Measurements from ENCODE around the gene SRP14. TPM values are rescaled to one million over a fixed set of nuclear protein-coding genes. Genes with fewer than 3 reads are reported as not detected.
"Not testable (repeated sequence)": the region's sequence is repeated elsewhere in the genome, so short reads cannot be mapped to it uniquely, and the experiment has no call there.

SRP14 gene
- total RNA-seq, 1 experiment from 2014 or later: 229 TPM

DNA sequence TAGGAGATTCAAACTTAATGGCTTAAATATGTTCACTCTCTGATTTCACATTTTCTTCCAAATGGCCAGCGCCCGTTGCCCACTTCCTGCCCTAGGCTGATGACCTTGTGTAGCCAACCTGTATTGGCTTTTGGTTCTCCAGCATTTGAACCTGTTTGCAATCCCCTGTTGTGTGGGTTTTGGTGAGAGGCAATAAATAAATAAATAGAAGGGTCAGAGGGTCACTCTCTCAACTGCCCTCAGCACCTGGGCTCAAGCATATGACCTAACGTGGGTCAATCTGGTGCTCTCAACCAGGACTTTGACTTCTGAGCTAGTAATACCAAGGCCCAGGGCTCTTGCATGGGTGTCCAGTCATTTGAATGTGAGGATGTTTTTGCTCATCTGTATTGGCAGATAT, 1.8 kb upstream of the SRP14 start:
- in situ Hi-C loops (cut with HindIII; ENCODE audit: low pct_unique_long_range_greater_than_20kb, low sequenced_read_pairs): loop anchor here (25.0 kb wide), 1 partner anchor 172 kb away; no protein-coding TSS in a partner anchor
- DNase-seq (ENCODE audit: low read depth): no peak

DNA sequence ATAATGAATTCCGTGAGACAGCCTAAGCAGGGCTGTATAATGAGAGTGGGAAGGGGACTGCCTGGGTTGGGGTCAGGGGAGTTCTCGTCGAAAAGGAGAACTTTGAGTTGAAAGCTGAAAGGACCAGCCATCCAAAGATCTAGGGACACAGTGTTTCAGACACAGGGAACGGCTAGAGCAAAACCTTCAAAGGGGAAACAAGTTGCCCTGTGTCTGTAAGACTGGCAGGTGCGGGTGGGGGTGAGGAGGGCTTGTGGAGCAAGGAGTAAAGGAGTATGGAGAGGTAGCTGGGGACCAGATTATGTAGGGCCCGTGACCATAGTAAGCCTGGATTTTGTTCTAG, 1.3 kb upstream of the SRP14 start:
- DNase-seq (ENCODE audit: low read depth): no peak
- in situ Hi-C loops (cut with HindIII; ENCODE audit: low pct_unique_long_range_greater_than_20kb, low sequenced_read_pairs): loop anchor here (25.0 kb wide), 1 partner anchor 172 kb away; no protein-coding TSS in a partner anchor

DNA sequence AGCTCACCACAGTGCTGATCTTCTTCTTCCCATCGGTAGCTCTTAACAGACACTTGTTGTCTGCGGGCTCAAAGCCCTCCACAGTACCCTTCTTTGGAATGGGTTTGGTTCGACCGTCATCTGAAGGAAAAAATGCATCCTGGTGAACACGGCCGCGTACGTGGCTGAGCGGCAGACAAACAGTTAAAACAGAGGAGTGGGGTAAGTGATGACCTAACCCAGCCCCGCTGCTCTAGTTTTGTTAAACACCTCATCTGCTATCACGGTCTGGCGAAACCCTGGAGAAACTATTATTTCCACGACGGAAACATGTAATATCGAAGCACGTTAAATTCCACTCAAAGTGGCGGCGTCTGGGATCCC, 725 bp downstream of the SRP14 start:
- no peak for DNase-seq (ENCODE audit: low read depth)
- in situ Hi-C loops (cut with HindIII; ENCODE audit: low pct_unique_long_range_greater_than_20kb, low sequenced_read_pairs): loop anchor here (25.0 kb wide), 1 partner anchor 174 kb away; no protein-coding TSS in a partner anchor

DNA sequence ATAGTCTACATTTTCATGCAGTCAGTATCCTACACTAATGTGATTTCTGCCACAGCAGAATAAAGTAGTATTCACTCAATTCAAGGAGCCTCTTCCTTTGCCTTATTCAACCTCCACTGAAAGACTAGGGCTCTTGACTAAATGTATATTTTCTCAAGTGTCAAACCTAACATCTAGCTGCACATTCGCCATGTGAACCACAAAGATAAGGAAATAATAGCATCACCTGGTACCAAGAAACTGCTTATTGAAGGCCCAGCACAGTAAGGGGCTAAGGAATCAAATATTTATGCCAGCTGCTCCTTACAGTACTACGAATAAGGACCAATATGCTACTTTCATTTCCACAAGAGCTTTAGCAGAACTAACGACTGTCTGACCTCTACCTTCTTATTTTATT, 1.3 kb downstream of the SRP14 start:
- in situ Hi-C loops (cut with HindIII; ENCODE audit: low pct_unique_long_range_greater_than_20kb, low sequenced_read_pairs): loop anchor here (25.0 kb wide), 1 partner anchor 175 kb away; no protein-coding TSS in a partner anchor
- no peak for DNase-seq (ENCODE audit: low read depth)

DNA sequence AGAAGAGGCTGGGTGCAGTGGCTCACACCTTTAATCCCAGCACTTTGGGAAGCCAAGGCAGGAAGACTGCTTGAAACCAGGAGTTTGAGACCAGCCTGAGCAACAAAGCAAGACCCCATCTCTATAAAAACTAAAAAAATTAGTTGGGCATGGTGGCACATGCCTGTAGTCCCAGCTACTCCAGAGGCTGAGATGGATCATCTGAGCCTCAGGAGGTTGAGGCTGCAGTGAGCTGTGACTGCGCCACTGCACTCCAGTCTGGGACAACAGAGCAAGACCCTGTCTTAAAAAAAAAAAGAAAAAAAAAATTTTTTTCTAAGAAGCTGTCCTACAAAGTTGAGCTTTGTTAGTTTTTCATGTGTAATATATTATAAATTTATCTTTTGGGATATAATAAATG, 3.8 kb downstream of the SRP14 start:
- not testable (repeated sequence) for DNase-seq (ENCODE audit: low read depth)
- in situ Hi-C loops (cut with HindIII; ENCODE audit: low pct_unique_long_range_greater_than_20kb, low sequenced_read_pairs): loop anchor here (25.0 kb wide), 1 partner anchor 177 kb away; no protein-coding TSS in a partner anchor

DNA sequence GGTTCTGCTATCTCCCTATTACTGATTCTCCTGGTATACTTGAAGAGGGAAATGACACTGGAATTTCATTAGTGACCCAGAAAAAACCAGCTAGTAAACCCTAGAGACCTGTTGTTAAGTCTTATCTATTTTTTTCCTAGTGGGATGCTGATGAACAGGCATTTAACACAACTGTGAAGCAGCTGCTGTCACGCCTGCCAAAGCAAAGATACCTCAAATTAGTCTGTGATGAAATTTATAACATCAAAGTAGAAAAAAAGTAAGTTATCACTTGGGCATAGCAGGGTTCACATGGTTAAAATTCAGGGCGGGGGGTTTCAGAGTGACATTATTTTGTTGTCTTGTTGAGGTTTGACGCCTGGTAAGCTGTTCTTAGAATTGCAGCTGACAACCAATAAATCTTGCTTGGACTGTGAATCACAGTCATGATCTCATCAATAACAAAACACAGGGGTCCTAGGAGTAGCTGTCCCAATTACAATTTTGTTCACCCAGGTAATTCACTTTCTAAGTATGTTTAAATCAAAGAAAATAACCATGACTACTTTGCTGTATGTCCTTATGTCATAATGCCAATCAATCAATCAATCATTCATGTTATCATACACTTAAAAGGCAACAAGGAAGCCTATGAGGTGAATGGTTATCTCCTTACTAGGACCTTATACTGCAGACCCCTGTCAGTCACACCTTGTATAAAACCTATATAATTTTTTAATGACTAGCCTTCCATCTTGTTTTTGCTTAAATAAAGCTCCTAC, 4.6 kb downstream of the SRP14 start:
- in situ Hi-C loops (cut with HindIII; ENCODE audit: low pct_unique_long_range_greater_than_20kb, low sequenced_read_pairs): loop anchor here (25.0 kb wide), 1 partner anchor 178 kb away; no protein-coding TSS in a partner anchor

DNA sequence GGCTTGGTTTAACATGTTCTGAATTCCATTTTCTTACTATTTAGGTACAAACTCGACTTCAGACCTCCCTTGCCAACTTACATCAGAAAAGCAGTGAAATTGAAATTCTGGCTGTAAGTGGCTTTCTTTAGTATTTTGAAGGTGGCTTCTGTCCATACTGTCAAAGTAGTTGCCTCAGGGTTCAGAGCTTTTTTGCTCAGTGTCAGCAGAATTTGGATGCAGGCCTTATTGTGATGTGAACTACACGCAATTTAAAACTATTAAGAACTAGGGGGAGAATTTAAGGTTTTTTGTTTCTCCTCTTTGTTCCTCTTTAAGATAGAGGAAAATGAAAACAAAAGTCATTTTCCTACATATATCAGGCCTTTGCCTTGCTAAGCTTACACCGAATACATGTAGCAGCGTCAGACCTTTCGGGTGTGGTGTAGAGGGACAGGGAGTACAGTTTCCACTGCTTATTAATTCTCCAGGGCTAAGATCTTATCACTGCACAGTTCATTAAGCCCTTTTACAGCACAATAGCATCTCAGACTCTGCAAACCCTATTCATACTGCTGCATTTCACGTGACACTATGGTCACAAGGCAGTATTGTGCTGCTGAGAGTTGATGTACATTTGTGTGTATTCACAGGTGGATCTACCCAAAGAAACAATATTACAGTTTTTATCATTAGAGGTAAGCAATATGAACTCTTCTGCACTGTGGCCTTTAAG, 6.7 kb downstream of the SRP14 start:
- in situ Hi-C loops (cut with HindIII; ENCODE audit: low pct_unique_long_range_greater_than_20kb, low sequenced_read_pairs): loop anchor here (25.0 kb wide), 1 partner anchor 180 kb away; no protein-coding TSS in a partner anchor
- no peak for DNase-seq (ENCODE audit: low read depth)

More for the DNA sequence above, 4.6 kb downstream of the SRP14 start:
- DNase-seq (ENCODE audit: low read depth): no peak

DNA sequence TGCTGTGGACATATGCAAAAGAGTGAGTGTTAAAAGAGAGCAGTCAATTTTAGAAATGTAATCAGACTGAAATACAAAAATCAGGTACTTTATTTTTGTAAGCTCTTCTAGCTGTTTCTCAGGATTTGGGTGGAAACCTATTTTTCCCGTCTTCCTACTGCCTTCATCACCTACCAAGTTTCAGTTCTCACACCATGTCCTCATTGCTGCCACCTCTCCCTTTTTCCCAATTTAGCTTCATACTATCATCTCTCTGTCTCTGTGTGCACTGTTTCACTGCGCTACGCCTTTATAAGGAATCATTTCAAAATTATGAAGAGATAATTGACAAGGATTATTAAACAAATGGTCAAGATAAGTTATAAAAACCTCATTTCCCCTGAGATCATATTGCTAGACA, 7.7 kb downstream of the SRP14 start:
- in situ Hi-C loops (cut with HindIII; ENCODE audit: low pct_unique_long_range_greater_than_20kb, low sequenced_read_pairs): loop anchor here (25.0 kb wide), 1 partner anchor 181 kb away; no protein-coding TSS in a partner anchor

DNA sequence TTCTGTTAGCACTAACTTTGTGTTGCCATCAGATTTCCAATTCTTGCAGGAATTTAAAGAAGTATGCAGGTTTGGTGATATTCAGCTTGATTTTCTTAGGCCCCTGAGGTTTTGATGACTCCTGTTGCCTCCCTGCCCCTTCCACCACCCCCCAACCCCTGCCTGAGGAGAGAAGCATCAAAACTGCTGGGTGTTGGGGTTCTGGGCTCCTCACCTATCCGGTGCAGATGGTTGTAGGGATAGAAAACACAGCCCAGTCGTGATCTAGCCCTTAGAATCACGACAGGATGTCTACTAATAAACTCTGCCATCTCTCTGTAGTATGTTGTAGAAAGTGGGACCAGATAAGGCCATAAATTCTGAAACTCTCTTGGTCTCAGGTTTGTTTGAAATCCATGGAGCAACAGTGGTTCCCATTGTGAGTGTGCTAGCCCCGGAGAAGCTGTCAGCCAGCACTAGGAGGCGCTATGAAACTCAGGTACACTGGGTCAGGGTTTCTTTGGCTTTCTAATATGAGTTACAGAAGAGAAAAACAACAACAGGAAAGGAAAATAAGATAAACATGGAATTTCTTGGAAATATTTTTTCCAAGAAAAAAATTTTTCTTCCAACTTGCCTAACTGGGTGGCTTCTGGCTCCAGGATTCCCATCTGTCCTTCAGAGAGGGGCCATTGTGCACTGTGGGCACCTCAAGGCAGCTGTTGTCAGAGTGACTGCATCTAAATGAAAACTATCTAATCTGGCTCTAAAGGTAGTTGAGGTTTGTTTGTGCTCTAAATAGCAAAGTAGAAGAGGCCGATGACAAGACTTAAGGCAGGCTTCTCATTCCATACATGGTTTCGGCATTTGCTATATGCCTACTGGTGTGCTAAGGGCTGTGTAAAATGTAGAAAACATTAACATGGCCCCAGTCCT, 8.7 kb downstream of the SRP14 start:
- DNase-seq (ENCODE audit: low read depth): no peak
- in situ Hi-C loops (cut with HindIII; ENCODE audit: low pct_unique_long_range_greater_than_20kb, low sequenced_read_pairs): loop anchor here (25.0 kb wide), 1 partner anchor 182 kb away; no protein-coding TSS in a partner anchor

More for the DNA sequence above, 7.7 kb downstream of the SRP14 start:
- DNase-seq (ENCODE audit: low read depth): no peak

DNA sequence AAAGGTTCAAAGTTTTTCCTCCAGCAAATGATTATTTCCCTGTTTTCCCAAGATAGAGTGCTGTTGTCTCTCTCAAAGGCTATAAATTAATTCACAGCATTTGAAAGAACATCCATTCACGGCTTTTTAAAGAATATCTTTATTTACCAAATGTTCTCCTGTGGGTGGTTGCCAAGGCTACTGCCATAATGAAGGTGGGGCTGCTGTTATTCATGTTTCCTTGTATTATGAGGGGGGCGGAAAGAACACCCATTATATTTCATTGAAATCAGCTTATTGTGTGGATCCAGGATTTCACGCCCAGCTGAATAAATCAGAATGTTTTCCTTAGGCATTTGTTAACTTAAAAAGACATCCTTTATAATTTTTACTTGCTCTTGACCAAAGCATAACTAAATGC, 10.1 kb downstream of the SRP14 start:
- in situ Hi-C loops (cut with HindIII; ENCODE audit: low pct_unique_long_range_greater_than_20kb, low sequenced_read_pairs): loop anchor here (25.0 kb wide), 1 partner anchor 183 kb away; no protein-coding TSS in a partner anchor
- no peak for DNase-seq (ENCODE audit: low read depth)

DNA sequence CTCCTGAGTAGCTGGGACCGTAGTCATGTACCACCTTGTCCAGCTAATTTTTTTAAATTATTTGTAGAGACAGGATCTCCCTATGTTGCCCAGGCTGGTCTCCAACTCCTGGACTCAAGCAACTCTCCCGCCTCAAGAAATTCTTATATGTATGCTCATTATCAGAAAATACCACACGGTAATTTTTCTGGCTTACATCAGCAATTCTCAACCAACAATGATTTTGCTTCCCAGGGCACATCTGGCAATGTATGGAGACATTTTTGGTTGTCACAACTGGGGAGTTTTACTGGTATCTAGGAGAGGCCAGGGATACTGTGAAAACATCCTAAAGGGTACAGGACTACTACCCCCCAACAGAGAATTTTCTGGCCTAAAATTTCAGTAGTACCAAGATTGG, 10.8 kb downstream of the SRP14 start:
- in situ Hi-C loops (cut with HindIII; ENCODE audit: low pct_unique_long_range_greater_than_20kb, low sequenced_read_pairs): loop anchor here (25.0 kb wide), 1 partner anchor 184 kb away; no protein-coding TSS in a partner anchor
- DNase-seq (ENCODE audit: low read depth): no peak

DNA sequence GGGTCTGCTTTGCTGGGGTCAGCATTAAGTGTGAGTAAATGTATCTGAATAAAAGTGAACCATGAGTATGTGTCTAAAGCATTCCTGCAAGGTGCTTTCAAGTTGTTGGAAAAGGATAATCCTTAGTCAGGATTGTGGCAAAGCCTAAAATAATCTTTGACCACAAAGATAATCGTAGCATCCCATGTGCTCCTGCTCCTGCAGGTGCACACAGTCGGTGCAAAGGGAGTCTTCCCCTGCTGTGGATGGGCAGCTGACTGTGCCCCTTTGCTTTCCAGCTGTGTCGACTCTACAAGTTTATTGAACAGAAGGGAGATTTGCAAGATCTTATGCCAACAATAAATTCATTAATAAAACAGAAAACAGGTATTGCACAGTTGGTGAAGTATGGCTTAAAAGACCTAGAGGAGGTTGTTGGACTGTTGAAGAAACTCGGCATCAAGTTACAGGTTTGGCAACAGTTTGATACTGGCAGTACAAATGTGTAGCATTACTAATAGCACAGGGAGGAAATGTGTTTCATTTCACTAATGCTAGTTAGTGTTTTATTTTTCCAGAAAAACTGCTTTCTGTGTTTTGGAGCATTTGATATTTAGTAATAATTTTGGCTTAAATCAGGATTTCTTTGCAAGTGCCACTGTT, 22.6 kb downstream of the SRP14 start:
- DNase-seq (ENCODE audit: low read depth): no peak
- in situ Hi-C loops (cut with HindIII; ENCODE audit: low pct_unique_long_range_greater_than_20kb, low sequenced_read_pairs): no loop called here

DNA sequence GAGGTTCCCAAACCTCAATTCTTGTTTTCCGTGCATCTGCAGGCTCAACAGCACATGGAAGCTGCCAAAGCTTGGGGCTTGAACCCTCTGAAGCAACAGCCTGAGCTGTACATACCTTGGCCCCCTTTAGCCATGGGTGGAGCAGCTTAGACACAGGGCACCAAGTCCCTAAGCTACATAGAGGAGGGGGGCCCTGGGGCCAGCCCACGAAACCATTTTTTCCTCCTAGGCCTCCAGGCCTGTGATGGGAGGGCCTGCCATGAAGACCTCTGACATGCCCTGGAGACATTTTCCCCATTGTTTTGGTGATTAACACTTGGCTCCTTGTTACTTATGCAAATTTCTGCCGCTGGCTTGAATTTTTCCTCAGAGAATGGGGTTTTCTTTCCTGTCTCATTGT, 24.6 kb downstream of the SRP14 start:
- in situ Hi-C loops (cut with HindIII; ENCODE audit: low pct_unique_long_range_greater_than_20kb, low sequenced_read_pairs): no loop called here

DNA sequence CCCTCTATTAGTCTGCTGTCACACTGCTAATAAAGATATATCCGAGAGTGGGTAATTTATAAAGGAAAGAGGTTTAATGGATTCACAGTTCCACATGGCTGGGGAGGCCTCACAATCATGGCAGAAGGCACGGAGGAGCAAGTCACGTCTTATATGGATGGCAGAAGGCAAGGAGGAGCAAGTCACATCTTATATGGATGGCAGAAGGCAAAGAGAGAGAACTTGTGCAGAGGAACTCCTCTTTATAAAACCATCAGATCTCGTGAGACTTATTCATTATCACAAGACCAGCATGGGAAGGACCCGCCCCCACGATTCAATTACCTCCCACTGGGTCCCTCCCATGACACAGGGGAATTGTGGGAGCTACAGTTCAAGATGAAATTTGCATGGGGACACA, 25.6 kb downstream of the SRP14 start:
- DNase-seq (ENCODE audit: low read depth); in situ Hi-C loops (cut with HindIII; ENCODE audit: low pct_unique_long_range_greater_than_20kb, low sequenced_read_pairs): not testable (repeated sequence)

More for the DNA sequence above, 24.6 kb downstream of the SRP14 start:
- no peak for DNase-seq (ENCODE audit: low read depth)

DNA sequence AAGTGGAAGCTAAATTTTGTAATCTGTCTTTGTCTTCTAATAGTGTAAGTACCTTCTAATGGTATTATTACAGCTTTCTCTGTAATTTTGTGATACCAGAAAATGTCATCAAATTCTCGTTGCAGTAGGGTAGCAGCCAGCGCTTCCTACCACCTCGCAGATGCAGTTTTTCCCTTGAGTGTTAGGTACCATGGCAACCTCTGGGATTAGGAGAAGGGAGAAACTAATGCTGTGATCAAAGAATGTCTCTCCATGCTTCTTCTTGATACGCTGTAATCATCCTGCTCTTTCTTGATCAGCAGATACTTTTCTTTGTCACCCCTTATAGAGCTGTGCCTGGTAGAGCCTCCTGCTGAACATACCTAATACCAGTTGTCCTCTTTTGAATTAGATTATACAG, 27.7 kb downstream of the SRP14 start:
- in situ Hi-C loops (cut with HindIII; ENCODE audit: low pct_unique_long_range_greater_than_20kb, low sequenced_read_pairs): no loop called here
- no peak for DNase-seq (ENCODE audit: low read depth)

DNA sequence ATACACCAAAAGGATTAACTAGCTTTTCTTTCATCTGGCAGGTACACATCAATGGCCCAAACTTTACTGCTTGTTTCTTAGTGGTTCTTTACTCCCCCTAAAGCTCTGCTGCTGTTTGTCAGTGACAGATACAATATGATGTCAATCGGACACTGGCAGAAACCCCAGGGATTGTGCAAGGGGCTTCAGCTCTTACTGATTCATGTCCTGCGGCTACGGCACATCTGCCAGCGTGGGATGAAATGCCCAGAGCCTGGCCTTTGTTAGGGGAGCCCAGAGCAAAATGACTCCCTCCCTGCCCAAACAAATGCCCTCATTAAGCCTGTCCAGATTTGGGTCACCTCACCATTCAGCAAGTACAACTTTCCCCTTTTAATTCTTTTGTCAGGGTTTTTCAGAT, 28.3 kb downstream of the SRP14 start:
- DNase-seq (ENCODE audit: low read depth): no peak
- in situ Hi-C loops (cut with HindIII; ENCODE audit: low pct_unique_long_range_greater_than_20kb, low sequenced_read_pairs): no loop called here

DNA sequence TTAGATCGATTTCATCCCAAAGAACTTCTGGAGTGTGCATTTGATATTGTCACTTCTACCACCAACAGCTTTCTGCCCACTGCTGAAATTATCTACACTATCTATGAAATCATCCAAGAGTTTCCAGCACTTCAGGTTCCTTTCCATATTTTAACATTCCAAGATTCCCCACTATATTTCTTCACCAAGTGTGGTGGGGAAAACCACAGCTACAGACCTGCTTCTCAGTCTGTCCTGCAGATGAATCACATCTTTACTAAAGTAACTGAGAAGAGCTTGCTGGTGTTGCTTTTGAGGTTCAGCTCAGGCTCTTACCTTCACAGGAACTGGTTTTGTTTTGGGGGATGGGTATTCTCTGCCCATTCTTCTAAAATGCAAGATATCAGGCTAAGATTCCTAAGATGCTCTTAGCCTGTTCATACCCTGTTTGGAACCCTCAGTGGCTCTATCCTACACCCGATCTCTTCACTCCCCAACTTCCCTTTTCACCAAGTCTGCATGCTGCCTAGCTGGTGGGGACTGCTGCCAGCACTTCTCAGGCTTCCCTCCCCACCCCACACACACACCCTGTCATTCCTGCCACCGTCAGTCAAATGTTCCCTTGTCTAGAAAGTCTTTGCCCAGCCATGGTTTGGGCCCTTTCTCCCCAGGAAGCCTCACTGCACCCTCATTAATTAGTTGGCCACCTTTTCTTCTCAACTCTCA, 30.8 kb downstream of the SRP14 start:
- no peak for DNase-seq (ENCODE audit: low read depth)
- in situ Hi-C loops (cut with HindIII; ENCODE audit: low pct_unique_long_range_greater_than_20kb, low sequenced_read_pairs): no loop called here

Measured in Caki2 (cell line).